H9 (cell line): ENCODE results near the gene ARAP2. TPM values are rescaled to one million over a fixed set of nuclear protein-coding genes. Genes with fewer than 3 reads are reported as not detected.

Experiments used
- DNase-seq: peaks from one replicate; pipeline ENCODE4 v3.0.0-alpha.2; 2017
- H2AFZ ChIP-seq: one replicate; pipeline ENCODE4 v1.6.1; 2013; ENCODE audit warnings: mild to moderate bottlenecking, low read length, control low read depth, moderate library complexity
- H2AK5ac ChIP-seq: 2 replicates; pipeline ENCODE4 v1.6.1; 2013; ENCODE audit warnings: low read length, control low read depth, mixed read lengths; ENCODE audit not compliant: insufficient read length
- H2BK120ac ChIP-seq: one replicate; pipeline ENCODE4 v1.6.1; 2013; ENCODE audit warnings: low read depth, mild to moderate bottlenecking, low read length, control low read depth, inconsistent platforms; ENCODE audit not compliant: poor library complexity, severe bottlenecking
- H2BK12ac ChIP-seq: 2 replicates; pipeline ENCODE4 v1.6.1; 2013; ENCODE audit warnings: low read length, control low read depth, mixed read lengths, low read depth; ENCODE audit not compliant: insufficient read length
- H2BK15ac ChIP-seq: 2 replicates; pipeline ENCODE4 v1.6.1; 2013; ENCODE audit warnings: low read depth, low read length, control low read depth
- H2BK20ac ChIP-seq: one replicate; pipeline ENCODE4 v1.6.1; 2013; ENCODE audit warnings: low read depth, mild to moderate bottlenecking, low read length, control low read depth, inconsistent platforms; ENCODE audit not compliant: poor library complexity, severe bottlenecking
- H2BK5ac ChIP-seq: 2 replicates; pipeline ENCODE4 v1.6.1; 2013; ENCODE audit warnings: low read length, control low read depth, mixed read lengths; ENCODE audit not compliant: insufficient read length
- H3K14ac ChIP-seq: 2 replicates; pipeline ENCODE4 v1.6.1; 2013; ENCODE audit warnings: low read length, control low read depth; ENCODE audit not compliant: insufficient read depth
- H3K18ac ChIP-seq: 2 replicates; pipeline ENCODE4 v1.6.1; 2013; ENCODE audit warnings: low read depth, mild to moderate bottlenecking, mixed read lengths, low read length, control low read depth; ENCODE audit not compliant: insufficient read length
- H3K23ac ChIP-seq: 2 replicates; pipeline ENCODE4 v1.6.1; 2013; ENCODE audit warnings: low read length, control low read depth, mixed read lengths, low read depth; ENCODE audit not compliant: insufficient read length
- H3K23me2 ChIP-seq: 2 replicates; pipeline ENCODE4 v1.6.1; 2013; ENCODE audit warnings: low read depth, mild to moderate bottlenecking, mixed read lengths, low read length, control low read depth; ENCODE audit not compliant: insufficient read length, poor library complexity, severe bottlenecking
- H3K27ac ChIP-seq: 2 replicates; pipeline ENCODE4 v1.5.1; 2013; ENCODE audit warnings: low read length, control low read depth, mixed read lengths, low read depth; ENCODE audit not compliant: insufficient read length
- H3K27me3 ChIP-seq: 2 replicates; pipeline ENCODE4 v1.6.1; 2013; ENCODE audit warnings: low read length, control low read depth, inconsistent platforms; ENCODE audit not compliant: insufficient read depth
- H3K4ac ChIP-seq: 2 replicates; pipeline ENCODE4 v1.6.1; 2013; ENCODE audit warnings: low read depth, mild to moderate bottlenecking, control low read depth, inconsistent platforms, low read length, moderate library complexity
- H3K4me1 ChIP-seq: 2 replicates; pipeline ENCODE4 v1.6.1; 2013; ENCODE audit warnings: low read length, control low read depth, inconsistent platforms; ENCODE audit not compliant: insufficient read depth
- H3K4me2 ChIP-seq: 2 replicates; pipeline ENCODE4 v1.6.1; 2013; ENCODE audit warnings: low read length, control low read depth, mixed read lengths; ENCODE audit not compliant: insufficient read length, insufficient read depth
- H3K56ac ChIP-seq: 2 replicates; pipeline ENCODE4 v1.6.1; 2013; ENCODE audit warnings: low read depth, mild to moderate bottlenecking, mixed read lengths, low read length, control low read depth; ENCODE audit not compliant: insufficient read length
- H3K79me1 ChIP-seq: 2 replicates; pipeline ENCODE4 v1.6.1; 2013; ENCODE audit warnings: low read depth, mild to moderate bottlenecking, moderate library complexity, low read length, control low read depth, inconsistent platforms; ENCODE audit not compliant: insufficient read depth, poor library complexity, severe bottlenecking
- H3K79me2 ChIP-seq: 2 replicates; pipeline ENCODE4 v1.6.1; 2013; ENCODE audit warnings: low read length, control low read depth, inconsistent platforms; ENCODE audit not compliant: insufficient read depth
- H3K9ac ChIP-seq: 2 replicates; pipeline ENCODE4 v1.6.1; 2013; ENCODE audit warnings: low read length, control low read depth, mixed read lengths; ENCODE audit not compliant: insufficient read length; ENCODE audit errors: extremely low read depth
- H3K9me3 ChIP-seq: one replicate; pipeline ENCODE4 v1.6.1; 2013; ENCODE audit warnings: low read depth, low read length, inconsistent platforms; ENCODE audit not compliant: control insufficient read depth
- H3T11ph ChIP-seq: one replicate; pipeline ENCODE4 v1.6.1; 2013; ENCODE audit warnings: mild to moderate bottlenecking, low read length, control low read depth, inconsistent platforms
- H4K20me1 ChIP-seq: one replicate; pipeline ENCODE4 v1.6.1; 2013; ENCODE audit not compliant: control insufficient read depth, insufficient read length, insufficient read depth
- H4K5ac ChIP-seq: 2 replicates; pipeline ENCODE4 v1.6.1; 2013; ENCODE audit warnings: low read depth, mild to moderate bottlenecking, mixed read lengths, low read length, control low read depth; ENCODE audit not compliant: insufficient read length
- H4K8ac ChIP-seq: replicated peaks from 2 replicates; pipeline ENCODE4 v1.6.1; 2013; ENCODE audit warnings: low read length, control low read depth, mixed read lengths, low read depth; ENCODE audit not compliant: insufficient read length
- H4K91ac ChIP-seq: 2 replicates; pipeline ENCODE4 v1.6.1; 2013; ENCODE audit warnings: low read depth, mild to moderate bottlenecking, moderate library complexity, mixed read lengths, low read length, control low read depth; ENCODE audit not compliant: insufficient read length
- H3K27ac Mint-ChIP-seq, 3 experiments: 2 replicates in 2 of 3; 3 replicates in 1 of 3; pipeline ENCODE4 v1.8.0; 2020 to 2021; ENCODE audit warnings: mixed read lengths in 3 of 3, mild to moderate bottlenecking in 1 of 3, moderate library complexity in 1 of 3
- H3K27me3 Mint-ChIP-seq: 2 replicates; pipeline ENCODE4 v1.8.0; 2021; ENCODE audit warnings: low read depth, mild to moderate bottlenecking, moderate library complexity, mixed read lengths
- H3K36me3 Mint-ChIP-seq, 3 experiments: 2 replicates in 2 of 3; 3 replicates in 1 of 3; pipeline ENCODE4 v1.8.0; 2020 to 2021; ENCODE audit warnings: low read depth in 3 of 3, mixed read lengths in 3 of 3; ENCODE audit not compliant: insufficient read depth in 1 of 3
- H3K4me1 Mint-ChIP-seq, 2 experiments: 2 replicates each; pipeline ENCODE4 v1.8.0; 2020; ENCODE audit warnings: mixed read lengths in 2 of 2
- H3K4me3 Mint-ChIP-seq, 2 experiments: 2 replicates in 1 of 2; 3 replicates in 1 of 2; pipeline ENCODE4 v1.8.0; 2020 to 2021; ENCODE audit warnings: mild to moderate bottlenecking in 2 of 2, mixed read lengths in 2 of 2, moderate library complexity in 1 of 2
- H3K9me3 Mint-ChIP-seq, 2 experiments: 2 replicates in 1 of 2; 3 replicates in 1 of 2; pipeline ENCODE4 v1.8.0; 2020; ENCODE audit warnings: mild to moderate bottlenecking in 2 of 2, mixed read lengths in 2 of 2, moderate library complexity in 1 of 2
- CTCF ChIP-seq: fragments of 200-600 bp; sonication (generic); conservative IDR thresholded peaks from 3 replicates; pipeline ENCODE4 v1.8.0; 2021; ENCODE audit warnings: antibody characterized with exemption, mild to moderate bottlenecking
- WGBS: extraction: QIAGEN DNeasy Blood & Tissue Kit; methylation state at CpG from one replicate; pipeline ENCODE4 v1.1.7; 2013; ENCODE audit warnings: missing lambda C conversion rate, low lambda C conversion rate, mixed read lengths; ENCODE audit not compliant: insufficient read length; ENCODE audit errors: extremely low coverage; 5-methylcytosine and 5-hydroxymethylcytosine counted together
- total RNA-seq: library from RNA; stranded (reverse); gene quantifications from 2 replicates; pipeline ENCODE4 v1.2.1, GENCODE V29; 2021

The ARAP2 gene
- total RNA-seq, 1 experiment from 2014 or later = 6.3 TPM

GRCh38 chr4:36264207-36264826 is 20.0 kb upstream of the ARAP2 start:
- no peak overlapping the region for H4K5ac ChIP-seq
- no peak overlapping the region for H2AK5ac ChIP-seq
- no peaks in the 10 kb centered on the region for H3K79me1 ChIP-seq
- no peak overlapping the region for H2BK15ac ChIP-seq
- H2BK5ac ChIP-seq = no peak overlapping the region
- H3K23ac ChIP-seq = no peak overlapping the region
- H3K4me1 Mint-ChIP-seq = peaks cover 17 to 18% of the 10 kb centered on the region in 2 experiments
- no peak overlapping the region for H3K14ac ChIP-seq
- peak overlapping the region in 2 of 3 experiments; percentile 14 to 86; a peak in 4 of 7 replicates for H3K27ac Mint-ChIP-seq
- H4K8ac ChIP-seq = no peak overlapping the region
- no peak overlapping the region for H3K27ac ChIP-seq
- no peaks in the 10 kb centered on the region for H3K79me2 ChIP-seq
- H2BK120ac ChIP-seq = no peak overlapping the region
- peak overlapping the region; percentile 43 for H3K4me2 ChIP-seq
- no peak overlapping the region for H2BK12ac ChIP-seq
- no peaks in the 10 kb centered on the region for H3K23me2 ChIP-seq
- H3K4ac ChIP-seq = no peak overlapping the region
- no peak overlapping the region for H3K56ac ChIP-seq
- no peak for DNase-seq
- no peak overlapping the region for H2BK20ac ChIP-seq
- H3K9ac ChIP-seq = no peak overlapping the region
- 0 out of 2 replicates have a peak, but pooled peaks cover 3% of the 10 kb centered on the region for H3K4me1 ChIP-seq
- no peaks in the 10 kb centered on the region for H3K36me3 Mint-ChIP-seq
- H3K9me3 Mint-ChIP-seq = no peaks in the 10 kb centered on the region
- H3K27me3 Mint-ChIP-seq = no peaks in the 10 kb centered on the region
- no CpG with 5 or more reads among the region's 2 CpGs for WGBS
- no peak overlapping the region; a peak in 1 of 5 replicates for H3K4me3 Mint-ChIP-seq
- no peaks in the 10 kb centered on the region for H3K27me3 ChIP-seq
- no peaks in the 10 kb centered on the region for H3K9me3 ChIP-seq
- no peak for TF ChIP-seq CTCF
- peak overlapping the region; percentile 82 for H2AFZ ChIP-seq
- H4K20me1 ChIP-seq = no peaks in the 10 kb centered on the region
- H3K18ac ChIP-seq = no peak overlapping the region
- no peak overlapping the region for H3T11ph ChIP-seq
- H4K91ac ChIP-seq = no peak overlapping the region
